DOHH2 (cell line): ENCODE results near the gene APMAP.

Experiments
- H3F3A ChIP-seq: fragments of 200-600 bp; sonication (generic), shearing (Covaris generic); 2 replicates; pipeline ENCODE4 v1.6.0; 2016; ENCODE audit warnings: antibody characterized with exemption, mild to moderate bottlenecking; ENCODE audit not compliant: control insufficient read depth, insufficient read depth
- H3K27ac ChIP-seq: fragments of 200-600 bp; sonication (generic); 2 replicates; pipeline ENCODE4 v1.5.1; 2014; ENCODE audit warnings: low read depth, mild to moderate bottlenecking, low read length, moderate library complexity
- H3K27me3 ChIP-seq: fragments of 200-600 bp; sonication (generic); 2 replicates; pipeline ENCODE4 v1.6.1; 2014; ENCODE audit warnings: mild to moderate bottlenecking, low read length, mixed read lengths; ENCODE audit not compliant: control insufficient read depth
- H3K36me3 ChIP-seq: fragments of 200-600 bp; sonication (generic); 2 replicates; pipeline ENCODE4 v1.6.1; 2014; ENCODE audit warnings: mild to moderate bottlenecking, low read length, moderate library complexity, mixed read lengths; ENCODE audit not compliant: control insufficient read depth
- H3K4me1 ChIP-seq: fragments of 200-600 bp; sonication (generic); 2 replicates; pipeline ENCODE4 v1.6.1; 2014; ENCODE audit warnings: mild to moderate bottlenecking, low read length, mixed read lengths; ENCODE audit not compliant: control insufficient read depth
- H3K4me2 ChIP-seq: fragments of 200-600 bp; sonication (generic); 2 replicates; pipeline ENCODE4 v1.6.0; 2014; ENCODE audit warnings: mild to moderate bottlenecking, low read length, moderate library complexity
- H3K4me3 ChIP-seq: fragments of 200-600 bp; sonication (generic); 2 replicates; pipeline ENCODE4 v1.5.1; 2014; ENCODE audit warnings: mild to moderate bottlenecking, low read length, mixed read lengths
- H3K79me2 ChIP-seq: fragments of 200-600 bp; sonication (generic); 2 replicates; pipeline ENCODE4 v1.6.1; 2014; ENCODE audit warnings: mild to moderate bottlenecking, low read length, mixed read lengths; ENCODE audit not compliant: control insufficient read depth
- H3K9me2 ChIP-seq: fragments of 200-600 bp; sonication (generic); replicated peaks from 2 replicates; pipeline ENCODE4 v1.6.1; 2014; ENCODE audit warnings: mild to moderate bottlenecking, low read length, mixed read lengths; ENCODE audit not compliant: control insufficient read depth
- H3K9me3 ChIP-seq: fragments of 200-600 bp; sonication (generic); 2 replicates; pipeline ENCODE4 v1.6.1; 2014; ENCODE audit warnings: antibody characterized with exemption, low read length, mixed read lengths; ENCODE audit not compliant: control insufficient read depth, insufficient read depth
- H4K20me1 ChIP-seq: fragments of 200-600 bp; sonication (generic); 2 replicates; pipeline ENCODE4 v1.6.0; 2014; ENCODE audit warnings: low read depth, mild to moderate bottlenecking, antibody characterized with exemption, low read length, moderate library complexity; ENCODE audit not compliant: control insufficient read depth, insufficient read depth
- EZH2phosphoT487 ChIP-seq: fragments of 200-600 bp; sonication (generic); IDR thresholded peaks from 2 replicates; pipeline ENCODE4 v1.6.1; 2017; ENCODE audit warnings: borderline replicate concordance, mild to moderate bottlenecking, antibody characterized with exemption, low read length, moderate library complexity, mixed read lengths
- TF ChIP-seq, protein P1 (sequence below): fragments of 200-600 bp; sonication (generic); IDR thresholded peaks from one replicate; pipeline ENCODE4 v1.5.1; 2014; ENCODE audit warnings: antibody characterized with exemption, mild to moderate bottlenecking, low read depth, low read length; ENCODE audit not compliant: poor library complexity, severe bottlenecking

The APMAP gene

DNA sequence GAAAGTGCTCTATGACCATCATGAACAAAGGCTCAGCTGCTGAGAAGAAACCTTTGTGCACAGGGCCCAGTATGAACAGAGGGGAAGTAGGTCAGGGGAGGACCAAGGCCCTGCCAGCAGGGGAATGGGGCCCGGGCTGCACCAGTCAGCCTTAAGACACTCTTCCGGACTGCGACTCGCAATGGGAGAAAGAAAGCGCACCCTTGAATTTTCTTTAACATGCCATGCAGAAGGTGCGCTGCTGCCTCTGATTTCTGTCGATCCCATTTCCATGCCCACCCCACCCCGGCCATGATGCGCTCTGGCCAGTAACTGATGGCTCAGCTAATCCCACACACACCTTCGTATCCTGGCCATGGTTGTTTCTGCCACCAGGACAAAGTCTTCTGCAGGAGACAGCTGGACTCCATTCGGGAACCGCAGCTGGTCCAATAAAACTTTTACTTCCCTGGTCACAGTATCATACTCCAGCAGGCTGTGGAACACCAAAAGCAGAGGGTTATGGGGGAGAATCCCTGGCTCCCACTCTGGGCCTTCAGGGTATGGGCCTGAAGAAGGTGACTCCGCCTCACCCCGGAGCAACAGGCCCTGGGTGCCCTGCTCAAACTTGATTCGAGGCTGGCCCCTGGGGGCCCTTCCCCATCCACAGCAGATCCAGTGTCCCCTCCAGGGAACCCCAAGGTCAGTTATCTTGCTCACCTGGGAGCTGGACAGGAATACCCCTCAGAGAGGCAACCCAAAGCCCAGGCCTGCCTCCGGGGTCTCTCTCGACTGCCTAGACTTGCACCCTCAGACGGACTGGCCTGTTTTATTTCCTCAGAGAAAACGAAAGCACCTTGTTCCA, 23.1 kb downstream of the APMAP start:
- Histone ChIP-seq H3F3A (no peaks in the 10 kb centered on the region), H3K9me2 (no peaks in the 10 kb centered on the region), H3K27me3 (no peaks in the 10 kb centered on the region), H3K79me2 (no peaks in the 10 kb centered on the region), H3K4me1 (no peaks in the 10 kb centered on the region), H3K36me3 (peaks cover 62% of the 10 kb centered on the region), H3K9me3 (no peaks in the 10 kb centered on the region), H4K20me1 (no peaks in the 10 kb centered on the region; the same call in 1 of the 2 replicates), H3K4me2 (no peak overlapping the region), H3K27ac (no peak overlapping the region), H3K4me3 (no peak overlapping the region)
- TF ChIP-seq EZH2phosphoT487: no peak
- TF ChIP-seq, protein P1, sequence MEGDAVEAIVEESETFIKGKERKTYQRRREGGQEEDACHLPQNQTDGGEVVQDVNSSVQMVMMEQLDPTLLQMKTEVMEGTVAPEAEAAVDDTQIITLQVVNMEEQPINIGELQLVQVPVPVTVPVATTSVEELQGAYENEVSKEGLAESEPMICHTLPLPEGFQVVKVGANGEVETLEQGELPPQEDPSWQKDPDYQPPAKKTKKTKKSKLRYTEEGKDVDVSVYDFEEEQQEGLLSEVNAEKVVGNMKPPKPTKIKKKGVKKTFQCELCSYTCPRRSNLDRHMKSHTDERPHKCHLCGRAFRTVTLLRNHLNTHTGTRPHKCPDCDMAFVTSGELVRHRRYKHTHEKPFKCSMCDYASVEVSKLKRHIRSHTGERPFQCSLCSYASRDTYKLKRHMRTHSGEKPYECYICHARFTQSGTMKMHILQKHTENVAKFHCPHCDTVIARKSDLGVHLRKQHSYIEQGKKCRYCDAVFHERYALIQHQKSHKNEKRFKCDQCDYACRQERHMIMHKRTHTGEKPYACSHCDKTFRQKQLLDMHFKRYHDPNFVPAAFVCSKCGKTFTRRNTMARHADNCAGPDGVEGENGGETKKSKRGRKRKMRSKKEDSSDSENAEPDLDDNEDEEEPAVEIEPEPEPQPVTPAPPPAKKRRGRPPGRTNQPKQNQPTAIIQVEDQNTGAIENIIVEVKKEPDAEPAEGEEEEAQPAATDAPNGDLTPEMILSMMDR: no peak

DNA sequence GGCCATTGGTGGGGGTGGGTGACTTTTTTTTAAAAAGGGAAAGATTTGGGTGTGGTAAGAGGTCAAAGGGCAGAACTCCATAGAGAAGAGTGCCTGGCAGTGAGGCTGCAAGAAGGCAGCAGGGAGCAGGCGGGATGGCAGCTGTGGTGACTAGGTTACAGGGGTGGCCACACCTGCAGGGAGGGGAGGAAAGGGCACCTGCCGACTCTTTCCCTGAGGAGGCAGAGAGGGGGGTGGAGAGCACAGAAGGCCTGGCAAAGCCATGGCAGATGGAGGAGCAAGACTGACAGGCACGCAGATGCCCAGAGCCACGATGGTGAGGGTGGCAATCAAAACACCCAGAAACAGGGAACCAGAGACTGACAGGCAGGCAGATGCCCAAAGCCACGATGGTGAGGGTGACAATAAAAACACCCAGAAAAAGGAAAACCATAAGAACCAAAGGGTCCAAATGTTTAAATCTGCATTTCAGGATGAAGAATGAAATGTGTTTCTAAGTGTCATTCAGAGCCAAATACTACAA, 24.2 kb downstream of the APMAP start:
- Histone ChIP-seq H3K4me1 (no peaks in the 10 kb centered on the region), H3K4me2 (no peak overlapping the region), H3K79me2 (no peaks in the 10 kb centered on the region), H3K27ac (no peak overlapping the region), H3K4me3 (no peak overlapping the region), H3F3A (no peaks in the 10 kb centered on the region), H4K20me1 (no peaks in the 10 kb centered on the region; the same call in 1 of the 2 replicates), H3K27me3 (no peaks in the 10 kb centered on the region), H3K9me2 (no peaks in the 10 kb centered on the region), H3K36me3 (peaks cover 64% of the 10 kb centered on the region), H3K9me3 (no peaks in the 10 kb centered on the region)
- TF ChIP-seq, protein P1: no peak
- TF ChIP-seq EZH2phosphoT487: no peak

DNA sequence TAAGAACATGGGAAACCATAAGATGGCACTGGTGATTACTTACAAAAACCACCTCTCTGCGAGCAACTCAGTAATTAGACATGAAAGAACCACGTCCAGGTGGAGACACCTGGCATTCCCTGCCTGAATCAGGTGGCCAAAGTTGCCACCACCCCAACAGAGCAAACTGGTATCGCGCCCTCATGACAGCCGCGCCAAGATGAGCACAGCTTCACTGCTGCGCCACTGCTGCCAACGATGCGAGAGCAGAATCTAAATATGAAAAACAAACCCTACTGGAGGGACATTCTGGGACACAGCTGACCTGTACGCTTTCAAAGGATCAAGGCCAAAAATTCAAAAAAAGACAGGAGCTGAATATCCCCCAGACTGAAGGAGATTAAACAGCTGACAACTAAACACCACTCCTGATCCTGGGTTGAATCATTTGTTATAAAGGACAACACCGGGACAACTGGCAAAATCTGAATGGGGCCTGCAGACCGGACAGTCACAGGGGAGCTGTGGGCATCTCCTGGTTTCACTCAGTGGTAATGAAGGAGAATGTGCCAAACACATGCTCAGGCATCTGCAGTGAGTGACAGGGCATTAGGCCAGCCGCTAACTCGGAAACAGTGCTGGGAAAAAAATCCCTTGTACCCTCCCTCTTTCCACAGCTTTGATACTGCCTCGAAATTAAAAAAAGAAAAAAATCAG, 26.1 kb downstream of the APMAP start:
- Histone ChIP-seq H3K9me2 (no peaks in the 10 kb centered on the region), H3K79me2 (no peaks in the 10 kb centered on the region), H3F3A (no peaks in the 10 kb centered on the region), H4K20me1 (no peaks in the 10 kb centered on the region; the same call in 1 of the 2 replicates), H3K27me3 (no peaks in the 10 kb centered on the region), H3K36me3 (peaks cover 51% of the 10 kb centered on the region), H3K27ac (no peak overlapping the region), H3K9me3 (no peaks in the 10 kb centered on the region), H3K4me3 (no peak overlapping the region), H3K4me2 (no peak overlapping the region), H3K4me1 (no peaks in the 10 kb centered on the region)
- TF ChIP-seq, protein P1: no peak
- no peak for TF ChIP-seq EZH2phosphoT487
